DMS153 (cell line): ENCODE measurements around the gene STXBP6.
A peak's percentile ranks its signal among the peaks of the same experiment; 100 is the strongest.

Experiments
- DNase-seq: peaks from one replicate; lab custom pipeline; 2025; lab: John Stamatoyannopoulos, UW

The STXBP6 gene

GRCh38 chr14:25015761-25016160 is 34.2 kb downstream of the STXBP6 start:
- DNase-seq, result no peak

GRCh38 chr14:25014440-25014839 is 35.5 kb downstream of the STXBP6 start:
- no peak for DNase-seq

- DNase-seq, result no peak
Observed at GRCh38 chr14:25011095-25011494, 38.9 kb downstream of the STXBP6 start.

- DNase-seq, result no peak
Observed at GRCh38 chr14:25010471-25010870, 39.5 kb downstream of the STXBP6 start.

- no peak for DNase-seq
Observed at GRCh38 chr14:25009891-25010290, 40.1 kb downstream of the STXBP6 start.

- DNase-seq, result no peak
Observed at GRCh38 chr14:25007832-25008231, 42.1 kb downstream of the STXBP6 start.

GRCh38 chr14:25006961-25007795 is 42.8 kb downstream of the STXBP6 start:
- DNase-seq, result peak; percentile 68

GRCh38 chr14:25006031-25006430 is 43.9 kb downstream of the STXBP6 start:
- DNase-seq, result no peak

GRCh38 chr14:25004389-25004809 is 45.5 kb downstream of the STXBP6 start:
- no peak for DNase-seq

- no peak for DNase-seq
Observed at GRCh38 chr14:25003537-25003936, 46.4 kb downstream of the STXBP6 start.

GRCh38 chr14:25001601-25002000 is 48.3 kb downstream of the STXBP6 start:
- DNase-seq, result no peak

- no peak for DNase-seq
Observed at GRCh38 chr14:25001156-25001555, 48.8 kb downstream of the STXBP6 start.

- DNase-seq, result no peak
Observed at GRCh38 chr14:24999157-24999556, 50.8 kb downstream of the STXBP6 start.

GRCh38 chr14:24996930-24997725 is 52.8 kb downstream of the STXBP6 start:
- DNase-seq, result no peak

- DNase-seq, result no peak
Observed at GRCh38 chr14:24995016-24995415, 54.9 kb downstream of the STXBP6 start.

GRCh38 chr14:24993631-24994030 is 56.3 kb downstream of the STXBP6 start:
- DNase-seq, result no peak

GRCh38 chr14:24992624-24993360 is 57.2 kb downstream of the STXBP6 start:
- DNase-seq, result no peak

GRCh38 chr14:24991821-24992220 is 58.1 kb downstream of the STXBP6 start:
- no peak for DNase-seq

GRCh38 chr14:24991288-24991687 is 58.7 kb downstream of the STXBP6 start:
- DNase-seq, result no peak

- no peak for DNase-seq
Observed at GRCh38 chr14:24990773-24991172, 59.2 kb downstream of the STXBP6 start.

- no peak for DNase-seq
Observed at GRCh38 chr14:24990050-24990449, 59.9 kb downstream of the STXBP6 start.

- DNase-seq, result no peak
Observed at GRCh38 chr14:24988760-24989159, 61.2 kb downstream of the STXBP6 start.
